ENCODE measurements around the gene TBC1D1. TPM values are rescaled to one million over a fixed set of nuclear protein-coding genes. Genes with fewer than 3 reads are reported as not detected.

TBC1D1 gene
- total RNA-seq, 4 donors from 2014 or later = 122 to 258 (median 139) TPM

- Histone ChIP-seq H3K9me3 (no peaks in the 10 kb centered on the region), H3K27me3 (no peaks in the 10 kb centered on the region), H3K4me1 (peaks cover 0 to 3% (median 0%) of the 10 kb centered on the region in 4 donors), H3K36me3 (no peaks in the 10 kb centered on the region), H3K4me3 (no peak overlapping the region), H3K27ac (no peak overlapping the region)
- intact Hi-C loops (cut with DNase I; ENCODE audit: low total_unique reads) = no loop called here
- WGBS, 2 donors (ENCODE audit: low coverage in 1 of 2) = 79 to 98% methylated on average over 6 of the region's 6 CpGs
- in situ Hi-C loops (cut with MboI; ENCODE audit: low pct_ligation_motif_present in 1 of 4, low pct_unique_long_range_greater_than_20kb in 1 of 4, low sequenced_read_pairs in 3 of 4) = no loop called here
- TF ChIP-seq POLR2AphosphoS5 (IDR thresholded peaks at IDR 0.05) = no peak
- no peak for TF ChIP-seq CTCF (IDR thresholded peaks at IDR 0.05)
- no peak for TF ChIP-seq EP300 (IDR thresholded peaks at IDR 0.05; ENCODE audit: low read depth)
- no peak for TF ChIP-seq POLR2A (IDR thresholded peaks at IDR 0.05)
- no peak for DNase-seq
Measured at GRCh38 chr4:37958932-37959331, 68.0 kb downstream of the TBC1D1 start.

- Histone ChIP-seq H3K9me3 (no peaks in the 10 kb centered on the region), H3K4me3 (no peak within 1 kb of the TSS), H3K4me1 (peaks cover 0 to 3% (median 1%) of the 10 kb centered on the region in 4 donors), H3K27ac (no peak within 1 kb of the TSS), H3K27me3 (no peaks in the 10 kb centered on the region), H3K36me3 (no peaks in the 10 kb centered on the region)
- intact Hi-C loops (cut with DNase I; ENCODE audit: low total_unique reads) = no loop called here
- in situ Hi-C loops (cut with MboI; ENCODE audit: low pct_ligation_motif_present in 1 of 4, low pct_unique_long_range_greater_than_20kb in 1 of 4, low sequenced_read_pairs in 3 of 4) = no loop called here
- WGBS, 2 donors (ENCODE audit: low coverage in 1 of 2) = 91 to 93% methylated on average over 4 to 5 of the region's 5 CpGs
- DNase-seq = no peak
- no peak for TF ChIP-seq POLR2A (IDR thresholded peaks at IDR 0.05)
- TF ChIP-seq CTCF (IDR thresholded peaks at IDR 0.05) = no peak
- no peak for TF ChIP-seq EP300 (IDR thresholded peaks at IDR 0.05; ENCODE audit: low read depth)
- no peak for TF ChIP-seq POLR2AphosphoS5 (IDR thresholded peaks at IDR 0.05)
Measured at GRCh38 chr4:37960098-37960497, 69.2 kb downstream of the TBC1D1 start, which contains the start of gene PTTG2. TSS of gene PTTG2 (plus strand) at chr4:37960398. CDS start at chr4:37960435, 37 bp downstream.

- intact Hi-C loops (cut with DNase I; ENCODE audit: low total_unique reads) = no loop called here
- DNase-seq = no peak
- Histone ChIP-seq H3K4me3 (no peak overlapping the region), H3K9me3 (no peaks in the 10 kb centered on the region), H3K4me1 (peaks cover 0 to 4% (median 1%) of the 10 kb centered on the region in 4 donors), H3K27me3 (no peaks in the 10 kb centered on the region), H3K27ac (no peak overlapping the region), H3K36me3 (no peaks in the 10 kb centered on the region)
- in situ Hi-C loops (cut with MboI; ENCODE audit: low pct_ligation_motif_present in 1 of 4, low pct_unique_long_range_greater_than_20kb in 1 of 4, low sequenced_read_pairs in 3 of 4) = no loop called here
- no peak for TF ChIP-seq POLR2A (IDR thresholded peaks at IDR 0.05)
- TF ChIP-seq CTCF (IDR thresholded peaks at IDR 0.05) = no peak
- no peak for TF ChIP-seq EP300 (IDR thresholded peaks at IDR 0.05; ENCODE audit: low read depth)
- TF ChIP-seq POLR2AphosphoS5 (IDR thresholded peaks at IDR 0.05) = no peak
- 66 to 78% methylated on average over 4 to 5 of the region's 5 CpGs for WGBS, 2 donors (ENCODE audit: low coverage in 1 of 2)
Measured at GRCh38 chr4:37960679-37961450, 70.0 kb downstream of the TBC1D1 start.

- no peak overlapping the region for H3K4me3 ChIP-seq
- no peak overlapping the region for H3K27ac ChIP-seq
- peaks cover 3 to 21% (median 6%) of the 10 kb centered on the region in 4 donors for H3K4me1 ChIP-seq
- no peaks in the 10 kb centered on the region for H3K9me3 ChIP-seq
- TF ChIP-seq POLR2AphosphoS5 (IDR thresholded peaks at IDR 0.05) = no peak
- no peak for TF ChIP-seq POLR2A (IDR thresholded peaks at IDR 0.05)
- TF ChIP-seq EP300 (IDR thresholded peaks at IDR 0.05; ENCODE audit: low read depth) = no peak
- no peak for TF ChIP-seq CTCF (IDR thresholded peaks at IDR 0.05)
- in situ Hi-C loops (cut with MboI; ENCODE audit: low pct_ligation_motif_present in 1 of 4, low pct_unique_long_range_greater_than_20kb in 1 of 4, low sequenced_read_pairs in 3 of 4) (no loop called here), intact Hi-C loops (cut with DNase I; ENCODE audit: low total_unique reads) (no loop called here)
- DNase-seq = no peak
- WGBS, 2 donors (ENCODE audit: low coverage in 1 of 2) = 84 to 100% methylated on average over 2 to 4 of the region's 4 CpGs
- no peaks in the 10 kb centered on the region for H3K36me3 ChIP-seq
- no peaks in the 10 kb centered on the region for H3K27me3 ChIP-seq
Measured at GRCh38 chr4:37964734-37965457, 74.0 kb downstream of the TBC1D1 start.

Measured in transverse colon (tissue), 4 donors.